ENCODE results near the gene DYRK1B. TPM values are rescaled to one million over a fixed set of nuclear protein-coding genes. Genes with fewer than 3 reads are reported as not detected.

Gene DYRK1B
- total RNA-seq, 1 experiment from 2014 or later, result 322 TPM

- intact Hi-C loops (cut with micrococcal nuclease; ENCODE audit: unreplicated experiment), result no loop called here
- TF ChIP-seq SIN3A (IDR thresholded peaks at IDR 0.05; ENCODE audit: borderline replicate concordance, insufficient read depth, low read depth, low read length) (no peak), POLR2AphosphoS5 (IDR thresholded peaks at IDR 0.05; ENCODE audit: low read depth, low read length) (no peak), CTCF (IDR thresholded peaks at IDR 0.05) (no peak), REST (IDR thresholded peaks at IDR 0.05; ENCODE audit: insufficient read depth in 1 of 2, low read depth in 2 of 2, low read length in 1 of 2) (no peak), TCF7L2 (IDR thresholded peaks at IDR 0.05; ENCODE audit: low read depth, low read length) (no peak)
- peaks cover 13% of the 10 kb centered on the region for H3K4me1 ChIP-seq (ENCODE audit: control insufficient read depth, insufficient read depth, low read length)
- H3K27me3 ChIP-seq (ENCODE audit: control insufficient read depth, insufficient read depth, low read length), result peaks cover 55% of the 10 kb centered on the region
- in situ Hi-C loops (cut with HindIII; ENCODE audit: low pct_unique_long_range_greater_than_20kb, low sequenced_read_pairs), result loop anchor here (25.0 kb wide), 2 partner anchors 1010 to 1135 kb away; partner anchors contain the start of gene LGALS7B
- no peak overlapping the region for H3K27ac ChIP-seq (ENCODE audit: low read length)
- ChIA-PET CTCF (interaction anchor here (1.0 to 9.2 kb wide), 7 partner anchors 8 to 745 kb away, joined by 3 to 357 read pairs (median 16); partner anchors contain the start of genes DYRK1B, FBL and PSMC4), POLR2A (interaction anchor here (1.1 to 1.7 kb wide), 3 partner anchors 15 to 361 kb away, joined by 3 to 6 read pairs (median 3); partner anchors contain the start of gene RPS16)
- DNase-seq (ENCODE audit: low read depth, low spot score) (no peak), ATAC-seq (no peak)
- BruUV-seq (replicated peaks), result no TSS peak
- no peaks in the 10 kb centered on the region for H3K36me3 ChIP-seq (ENCODE audit: control insufficient read depth, insufficient read depth, low read length)
- H3K9me3 ChIP-seq (ENCODE audit: control insufficient read depth, insufficient read depth, low read depth, low read length), result no peaks in the 10 kb centered on the region
- H3K4me3 ChIP-seq (ENCODE audit: low read depth in 2 of 2, low read length in 2 of 2), result no peak overlapping the region
Measured at GRCh38 chr19:39797083-39797482, 36.9 kb downstream of the DYRK1B start.

GRCh38 chr19:39796000-39796498 lies 37.9 kb downstream of the DYRK1B start:
- H3K4me3 ChIP-seq (ENCODE audit: low read depth in 2 of 2, low read length in 2 of 2), result no peak overlapping the region
- peak; percentile 13 for ATAC-seq
- intact Hi-C loops (cut with micrococcal nuclease; ENCODE audit: unreplicated experiment), result no loop called here
- H3K27ac ChIP-seq (ENCODE audit: low read length), result no peak overlapping the region
- ChIA-PET POLR2A (interaction anchor here (0.5 to 2.3 kb wide), 19 partner anchors 9 to 947 kb away, joined by 3 to 34 read pairs (median 5); partner anchors contain the start of genes DYRK1B, FBL, PSMC4 and RPS16), CTCF (interaction anchor here (0.5 to 9.2 kb wide), 15 partner anchors 9 to 744 kb away, joined by 3 to 357 read pairs (median 4); partner anchors contain the start of genes DYRK1B, FBL and PSMC4)
- no peaks in the 10 kb centered on the region for H3K36me3 ChIP-seq (ENCODE audit: control insufficient read depth, insufficient read depth, low read length)
- BruUV-seq (replicated peaks), result TSS peak; percentile 100
- peaks cover 13% of the 10 kb centered on the region for H3K4me1 ChIP-seq (ENCODE audit: control insufficient read depth, insufficient read depth, low read length)
- DNase-seq (ENCODE audit: low read depth, low spot score), result peak; percentile 75
- in situ Hi-C loops (cut with HindIII; ENCODE audit: low pct_unique_long_range_greater_than_20kb, low sequenced_read_pairs), result loop anchor here (25.0 kb wide), 2 partner anchors 1009 to 1134 kb away; partner anchors contain the start of gene LGALS7B
- peaks cover 50% of the 10 kb centered on the region for H3K27me3 ChIP-seq (ENCODE audit: control insufficient read depth, insufficient read depth, low read length)
- TF ChIP-seq POLR2AphosphoS5 (IDR thresholded peaks at IDR 0.05; ENCODE audit: low read depth, low read length) (no peak), TCF7L2 (IDR thresholded peaks at IDR 0.05; ENCODE audit: low read depth, low read length) (no peak), SIN3A (IDR thresholded peaks at IDR 0.05; ENCODE audit: borderline replicate concordance, insufficient read depth, low read depth, low read length) (no peak), REST (IDR thresholded peaks at IDR 0.05; ENCODE audit: insufficient read depth in 1 of 2, low read depth in 2 of 2, low read length in 1 of 2) (no peak), CTCF (IDR thresholded peaks at IDR 0.05) (no peak)
- H3K9me3 ChIP-seq (ENCODE audit: control insufficient read depth, insufficient read depth, low read depth, low read length), result no peaks in the 10 kb centered on the region

Data from Panc1 (cell line).